GM19452 (cell line): ENCODE data around the gene ZMYM2.

ENCODE experiments used
- ATAC-seq: cut with Tn5 transposase; IDR thresholded peaks from one replicate; pipeline ENCODE4 v1.9.1; 2021; ENCODE audit not compliant: unreplicated experiment

Gene ZMYM2

GRCh38 chr13:20131057-20131832 is 172.7 kb downstream of the ZMYM2 start:
- ATAC-seq: no peak

- ATAC-seq: no peak
Observed at GRCh38 chr13:20132052-20132634, 173.6 kb downstream of the ZMYM2 start.

DNA sequence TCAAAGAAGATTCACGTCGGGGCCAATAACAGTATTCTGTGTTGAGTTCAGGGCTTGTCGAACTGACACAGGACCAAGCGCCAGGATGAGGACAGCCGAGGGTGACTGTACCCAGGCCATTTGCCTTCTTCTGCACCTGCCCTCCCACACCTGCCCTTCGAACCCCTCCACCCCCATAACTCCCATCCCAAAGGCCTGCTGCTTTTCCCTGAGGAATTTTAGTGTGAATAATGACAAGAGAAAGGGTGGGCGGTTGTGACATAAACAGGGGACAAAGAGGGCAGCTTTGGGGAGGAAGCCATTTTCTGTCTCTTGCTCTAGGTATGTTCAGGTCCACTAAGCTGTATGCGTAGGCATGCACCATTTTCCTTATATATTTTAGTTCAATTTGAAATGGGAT is 176.2 kb downstream of the ZMYM2 start:
- ATAC-seq: no peak

GRCh38 chr13:20136781-20137703 is 178.5 kb downstream of the ZMYM2 start:
- no peak for ATAC-seq

DNA sequence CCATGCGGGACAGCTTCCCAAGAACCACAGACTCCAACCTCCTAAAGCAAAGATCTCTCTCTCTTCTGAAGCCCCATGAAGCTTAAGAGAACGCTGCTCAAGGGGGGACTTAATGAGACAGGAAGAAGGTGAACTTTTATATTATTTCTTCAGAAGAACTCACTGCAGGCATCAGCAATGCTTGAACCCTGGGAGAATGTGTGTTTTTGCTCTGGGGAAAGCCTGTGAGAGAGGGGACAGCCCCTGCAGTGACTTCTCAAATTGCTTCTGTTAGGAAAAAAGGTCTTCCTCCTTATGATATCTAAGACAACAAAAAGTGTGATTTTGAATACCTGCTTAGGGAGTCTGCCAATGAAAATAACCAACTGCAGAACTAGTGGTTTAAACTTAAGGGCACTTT is 179.3 kb downstream of the ZMYM2 start:
- no peak for ATAC-seq

DNA sequence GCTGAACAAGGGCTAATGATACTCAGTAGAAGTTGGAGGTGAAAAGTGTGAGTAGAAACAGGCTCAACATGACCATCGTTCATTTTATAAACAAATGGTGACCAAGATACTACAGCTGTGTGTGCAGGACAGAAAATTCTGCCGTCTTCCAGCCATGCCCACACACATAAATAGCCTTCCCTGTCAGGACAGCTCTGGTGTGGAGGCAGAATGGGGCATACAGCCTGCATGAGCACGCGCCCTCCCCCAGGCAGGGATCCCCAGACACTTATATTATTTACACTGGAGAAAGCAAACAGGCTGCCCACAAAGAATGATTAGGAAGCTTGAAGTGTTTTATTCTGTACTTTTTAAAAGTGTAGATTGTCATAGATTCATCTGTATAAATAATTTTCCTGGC is 182.0 kb downstream of the ZMYM2 start:
- ATAC-seq: no peak
